Glomerular visceral epithelial cell (primary cell): ENCODE results near the gene PLCE1.
"Not testable (repeated sequence)": the region's sequence is repeated elsewhere in the genome, so short reads cannot be mapped to it uniquely, and the experiment has no call there.

Experiments used
- DNase-seq: peaks from one replicate; pipeline ENCODE4 v3.0.0-alpha.2; 2016; ENCODE audit errors: extremely low spot score

The PLCE1 gene

DNA sequence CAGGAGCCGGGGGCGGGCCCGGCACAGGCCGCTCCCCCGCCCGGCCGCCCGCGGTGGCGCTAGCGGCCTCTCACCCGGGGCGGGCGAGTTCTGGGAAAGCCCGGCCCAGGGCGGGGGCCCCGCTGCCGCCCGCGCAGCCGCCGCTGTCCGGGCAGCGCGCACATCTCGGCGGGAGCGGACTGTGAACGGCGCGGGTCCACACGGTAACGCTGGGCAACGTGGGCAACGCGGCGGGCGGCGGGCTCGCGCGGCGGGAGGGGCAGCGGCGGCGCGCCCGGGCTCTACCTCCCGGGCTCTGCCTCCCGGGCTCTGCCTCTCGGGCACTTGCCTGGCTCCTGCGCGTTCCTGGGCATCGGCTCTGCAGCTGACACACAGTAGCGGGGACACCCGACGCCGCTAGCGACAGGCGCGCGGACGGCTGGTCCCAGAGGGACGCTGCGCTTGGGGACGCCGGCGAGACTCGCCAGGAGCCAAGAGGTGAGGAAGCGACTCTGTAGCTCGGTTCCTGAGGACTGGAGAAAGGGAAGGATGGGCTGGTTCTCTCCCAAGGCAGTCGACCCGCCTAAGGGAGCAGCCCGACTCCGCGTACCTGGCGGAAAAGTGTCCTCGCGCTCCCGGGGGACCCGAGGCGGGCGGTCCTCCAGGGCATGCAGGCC, at the start of gene PLCE1:
TSS of gene PLCE1 (plus strand) at position 150 of the 656 bp plus-strand sequence. CDS start 37,116 bp downstream, outside the sequence.
- DNase-seq, result peak; percentile 67

DNA sequence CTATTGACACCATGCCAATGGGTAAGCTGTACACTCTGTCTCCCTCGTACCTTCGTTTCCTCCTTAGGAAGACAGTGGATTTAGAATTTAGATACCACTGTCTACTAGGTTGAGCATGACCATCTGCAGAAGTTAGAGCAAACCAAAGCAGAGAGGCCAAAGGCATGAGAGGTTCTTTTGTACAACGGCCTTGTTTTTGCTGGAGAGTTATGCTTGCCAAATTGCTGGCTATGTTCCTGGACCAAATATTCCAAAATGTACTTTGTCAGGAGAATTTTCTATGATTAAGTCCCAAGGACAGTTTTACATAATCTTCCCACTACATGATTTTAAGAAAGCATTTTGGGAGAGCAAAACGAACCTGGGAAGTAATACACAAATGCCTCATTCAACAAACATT, 47.9 kb upstream of the PLCE1 start:
- no peak for DNase-seq

DNA sequence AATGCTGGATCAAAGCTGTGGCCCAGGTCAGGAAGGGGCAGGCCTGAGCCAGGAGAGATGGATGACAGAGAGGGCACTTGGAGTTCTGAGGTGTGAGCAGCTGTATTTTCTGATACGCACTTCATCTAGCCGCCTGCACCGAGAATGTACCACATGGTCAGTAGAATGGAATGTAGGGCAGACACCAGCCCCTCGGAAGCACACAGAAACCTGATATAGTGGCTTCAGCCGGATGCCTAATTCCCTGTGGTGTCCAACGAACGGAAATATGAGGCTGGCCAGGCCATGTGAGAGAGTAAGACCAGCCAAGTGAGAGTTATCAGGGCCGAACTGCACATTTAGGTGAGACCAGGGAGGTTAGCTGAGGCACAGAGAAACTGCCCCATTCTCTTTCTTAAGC, 46.7 kb upstream of the PLCE1 start:
- peak; percentile 85 for DNase-seq

DNA sequence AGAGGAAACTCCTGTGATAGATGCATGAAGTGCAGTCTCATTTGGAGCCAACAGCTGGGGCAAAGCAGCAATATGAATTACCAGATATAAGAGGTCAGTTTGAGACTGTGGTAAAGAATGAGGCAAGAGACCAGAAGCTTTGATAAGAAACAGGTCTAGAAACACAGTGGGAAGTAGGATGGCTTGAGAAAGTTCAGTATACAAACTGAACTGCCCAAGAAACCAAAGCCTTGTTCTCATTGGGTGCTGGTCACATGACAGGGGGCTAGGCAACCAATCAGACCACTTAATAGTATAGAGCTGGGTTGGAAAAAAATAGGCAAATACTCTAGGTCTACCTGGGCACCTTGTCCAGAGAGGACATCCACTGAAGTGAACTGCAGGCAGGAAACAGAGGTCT, 46.2 kb upstream of the PLCE1 start:
- DNase-seq, result no peak

DNA sequence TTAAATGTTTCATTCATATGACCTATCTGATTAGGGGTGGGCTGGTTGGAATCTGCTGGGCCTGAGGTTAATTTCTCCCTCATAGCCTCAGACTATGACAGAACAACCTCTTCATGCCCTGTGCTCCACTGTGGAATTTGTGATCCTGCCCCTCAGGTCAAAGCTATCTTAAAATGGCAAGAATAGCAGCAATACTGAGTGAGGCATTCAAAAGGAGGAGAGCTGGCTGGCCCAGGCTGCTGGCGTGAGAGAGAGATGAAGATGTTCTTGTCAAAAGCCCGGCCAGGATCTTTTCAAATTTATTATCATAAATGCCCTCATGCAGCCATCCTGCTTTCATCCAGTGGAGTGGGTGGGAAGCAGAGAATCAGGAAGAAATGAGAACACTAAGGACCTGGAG, 41.8 kb upstream of the PLCE1 start:
- no peak for DNase-seq

DNA sequence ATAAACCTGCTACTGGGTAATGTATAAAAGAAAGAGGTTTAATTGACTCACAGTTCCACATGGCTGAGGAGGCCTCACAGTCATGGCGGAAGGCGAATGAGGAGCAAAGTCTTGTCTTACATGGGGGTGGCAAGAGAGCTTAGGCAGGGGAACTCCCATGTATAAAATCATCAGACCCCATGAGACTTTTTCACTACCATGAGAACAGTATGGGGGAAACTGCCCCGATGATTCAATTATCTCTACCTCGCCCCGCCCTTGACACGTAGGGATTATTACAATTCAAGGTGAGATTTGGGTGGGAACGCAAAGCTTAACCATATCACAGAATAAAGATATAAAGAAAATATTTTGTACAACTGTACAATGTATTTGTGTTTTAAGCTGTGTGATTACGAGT, 39.4 kb upstream of the PLCE1 start:
- DNase-seq, result no peak

DNA sequence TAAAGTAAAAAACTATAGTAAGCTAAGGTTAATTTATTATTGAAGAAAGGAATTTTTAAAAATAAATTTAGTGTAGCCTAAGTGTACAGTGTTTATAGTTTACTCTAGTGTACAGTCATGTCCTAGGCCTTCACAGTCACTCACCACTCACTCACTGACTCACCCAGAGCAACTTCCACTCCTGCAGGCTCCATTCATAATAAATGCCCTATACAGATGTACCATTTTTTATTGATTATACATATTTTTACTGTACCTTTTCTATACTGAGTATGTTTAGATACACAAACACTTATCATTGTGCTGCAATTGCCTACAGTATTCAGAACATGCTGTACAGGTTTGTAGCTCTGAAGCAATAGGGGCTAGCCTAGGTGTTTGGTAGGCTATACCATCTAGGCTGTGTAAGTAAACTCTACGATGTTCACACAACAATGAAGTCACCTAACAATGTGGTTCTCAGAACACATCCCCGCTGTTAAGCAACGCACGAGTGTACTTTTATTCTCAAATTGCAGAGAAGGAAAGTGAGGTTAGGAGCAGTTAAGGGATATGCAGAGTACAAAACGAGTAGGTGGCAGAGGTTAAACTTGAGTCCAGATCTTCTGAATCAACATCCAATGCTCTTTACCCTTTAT, 38.9 kb upstream of the PLCE1 start:
- peak; percentile 16 for DNase-seq

DNA sequence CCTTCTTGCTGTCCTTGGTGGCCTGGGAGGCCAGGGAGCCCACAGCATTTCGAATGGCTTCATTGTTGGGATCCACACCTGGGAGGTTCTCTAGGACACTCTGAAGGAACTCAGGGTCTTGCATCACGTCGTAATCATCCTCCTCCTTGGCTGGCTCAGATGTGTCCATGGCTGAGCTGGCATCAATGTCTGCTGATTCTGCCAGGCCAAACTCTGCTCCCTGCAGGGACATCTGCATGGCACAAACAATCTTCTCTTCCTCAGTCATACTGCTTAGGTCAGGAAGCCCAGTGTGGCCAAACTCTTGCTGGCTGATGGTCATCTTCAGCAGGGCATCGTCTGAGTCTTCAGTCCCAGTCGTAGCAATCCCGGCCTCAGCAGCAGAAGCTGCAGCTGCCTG, 34.9 kb upstream of the PLCE1 start:
- no peak for DNase-seq

DNA sequence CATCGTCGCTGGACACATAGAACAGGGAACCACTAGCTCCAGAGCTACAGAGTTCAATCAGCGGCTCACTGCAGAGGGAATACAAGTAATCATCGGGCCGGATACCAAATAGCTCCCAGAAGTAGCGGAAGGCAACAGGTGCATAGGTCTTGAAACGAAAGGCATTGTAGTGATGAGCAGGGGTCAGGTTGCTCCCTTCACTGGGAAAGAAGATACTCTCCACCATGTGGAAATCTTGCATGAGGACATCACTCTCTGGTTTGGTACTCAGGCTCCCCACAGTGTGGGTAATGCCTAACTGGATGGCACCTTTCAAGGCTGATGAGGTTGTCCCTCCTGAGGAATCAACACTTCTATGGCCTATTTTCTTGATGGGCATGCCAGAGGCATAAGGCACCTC, 32.7 kb upstream of the PLCE1 start:
- DNase-seq, result not testable (repeated sequence)

DNA sequence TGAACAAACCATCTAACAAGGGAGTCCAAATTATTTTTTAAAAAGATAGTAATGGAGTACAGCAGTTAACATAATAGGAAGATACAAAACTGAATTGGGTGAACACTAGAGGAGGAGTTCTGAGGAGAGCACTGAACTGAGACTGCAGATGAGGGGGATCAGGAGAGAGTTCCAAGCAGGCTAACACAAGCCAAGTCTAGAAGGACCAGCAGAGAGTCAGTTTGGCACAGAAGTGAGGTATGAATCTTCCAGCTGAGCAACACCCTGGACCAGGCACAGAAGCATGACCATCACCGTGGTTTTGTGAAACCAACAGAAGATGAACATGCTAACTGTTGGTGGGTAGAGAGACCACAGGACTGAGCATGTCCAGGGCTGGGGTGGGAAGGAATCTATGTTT, 30.8 kb upstream of the PLCE1 start:
- DNase-seq, result no peak

DNA sequence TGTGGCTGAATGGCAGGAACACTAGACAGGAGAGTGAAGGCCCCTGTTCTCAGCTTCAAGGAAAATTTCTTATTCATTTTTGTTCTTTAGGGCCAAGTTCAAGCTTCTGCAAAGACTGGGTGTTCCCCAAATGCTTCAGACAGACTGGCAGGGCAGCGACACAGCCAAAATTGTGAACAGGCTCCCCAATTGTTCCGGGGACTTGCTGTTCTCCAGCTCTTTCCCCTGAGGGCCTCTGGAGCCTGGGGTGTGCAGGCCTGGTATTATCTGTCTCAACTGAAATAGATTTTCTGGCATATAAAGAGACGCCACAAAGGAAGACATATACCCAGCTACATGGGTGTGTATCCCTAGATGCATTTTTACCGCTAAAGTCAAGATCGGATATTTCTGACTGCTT, 30.3 kb upstream of the PLCE1 start:
- no peak for DNase-seq

DNA sequence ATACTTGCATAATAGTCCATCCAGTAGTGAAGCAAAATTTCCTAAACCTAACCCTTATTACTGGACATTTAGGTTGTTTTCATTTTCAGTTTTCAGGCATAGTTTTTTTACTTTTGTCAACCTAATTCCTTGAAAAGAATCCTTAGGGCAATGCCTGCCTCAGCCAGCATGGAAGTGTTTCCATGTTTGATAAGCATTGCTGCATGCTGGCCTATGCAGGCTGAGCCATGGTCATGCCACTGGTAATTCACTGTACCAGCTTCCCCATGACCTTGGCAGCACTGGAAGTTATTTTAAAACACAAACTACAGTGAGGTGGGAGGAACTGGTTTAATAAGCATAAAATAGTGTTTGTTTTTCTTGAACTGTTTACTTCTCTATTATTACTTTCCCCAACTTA, 27.8 kb upstream of the PLCE1 start:
- no peak for DNase-seq

DNA sequence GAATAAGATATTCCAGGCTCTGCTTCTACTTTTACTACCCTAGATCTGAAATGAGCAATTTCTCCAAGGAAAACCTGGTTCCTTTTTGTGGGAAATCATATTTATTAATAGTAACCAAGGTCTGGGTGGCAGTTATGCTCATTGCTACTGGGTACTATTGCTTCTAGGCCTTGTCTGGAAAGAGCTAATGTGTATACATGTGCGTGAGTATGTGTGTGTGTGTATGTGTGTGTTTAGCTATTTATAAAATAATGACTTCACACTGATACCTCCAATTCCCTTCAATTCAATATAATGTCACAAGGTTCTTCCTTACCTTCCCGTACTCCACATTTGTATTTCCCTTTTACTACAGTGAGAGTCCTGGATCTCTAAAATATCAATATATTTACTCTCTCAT, 26.0 kb upstream of the PLCE1 start:
- DNase-seq, result no peak

DNA sequence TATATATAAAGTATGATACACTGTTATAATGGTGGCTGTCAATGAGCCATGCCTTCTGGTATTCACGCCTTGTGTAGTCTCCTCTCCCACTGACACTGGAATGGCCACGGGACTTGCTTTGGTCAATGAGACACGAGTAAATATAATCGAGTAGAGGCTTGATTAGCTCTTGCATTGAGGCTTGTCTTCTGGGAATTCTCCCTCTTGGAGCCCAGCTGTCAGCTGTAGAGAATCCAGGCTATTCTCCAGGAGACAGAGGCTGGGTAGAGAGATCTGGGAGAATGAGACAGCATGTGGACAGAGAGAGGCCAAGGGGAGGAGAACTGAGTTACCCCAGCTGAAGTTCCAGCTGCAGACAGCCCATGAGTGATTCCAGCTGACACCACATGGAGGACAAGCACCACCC, 25.2 kb upstream of the PLCE1 start:
- no peak for DNase-seq

DNA sequence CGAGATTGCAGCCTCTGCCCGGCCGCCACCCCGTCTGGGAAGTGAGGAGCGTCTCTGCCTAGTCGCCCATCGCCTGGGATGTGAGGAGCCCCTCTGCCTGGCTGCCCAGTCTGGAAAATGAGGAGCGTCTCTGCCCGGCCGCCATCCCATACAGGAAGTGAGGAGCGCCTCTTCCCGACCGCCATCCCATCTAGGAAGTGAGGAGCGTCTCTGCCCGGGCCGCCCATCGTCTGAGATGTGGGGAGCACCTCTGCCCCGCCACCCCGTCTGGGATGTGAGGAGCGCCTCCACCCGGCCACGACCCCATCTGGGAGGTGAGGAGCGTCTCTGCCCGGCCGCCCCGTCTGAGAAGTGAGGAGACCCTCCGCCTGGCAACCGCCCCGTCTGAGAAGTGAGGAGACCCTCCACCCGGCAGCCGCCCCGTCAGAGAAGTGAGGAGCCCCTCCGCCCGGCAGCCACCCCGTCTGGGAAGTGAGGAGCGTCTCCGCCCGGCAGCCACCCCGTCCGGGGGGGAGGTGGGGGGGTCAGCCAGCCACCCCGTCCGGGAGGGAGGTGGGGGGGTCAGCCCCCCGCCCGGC, 23.2 kb upstream of the PLCE1 start:
- DNase-seq, result not testable (repeated sequence)

DNA sequence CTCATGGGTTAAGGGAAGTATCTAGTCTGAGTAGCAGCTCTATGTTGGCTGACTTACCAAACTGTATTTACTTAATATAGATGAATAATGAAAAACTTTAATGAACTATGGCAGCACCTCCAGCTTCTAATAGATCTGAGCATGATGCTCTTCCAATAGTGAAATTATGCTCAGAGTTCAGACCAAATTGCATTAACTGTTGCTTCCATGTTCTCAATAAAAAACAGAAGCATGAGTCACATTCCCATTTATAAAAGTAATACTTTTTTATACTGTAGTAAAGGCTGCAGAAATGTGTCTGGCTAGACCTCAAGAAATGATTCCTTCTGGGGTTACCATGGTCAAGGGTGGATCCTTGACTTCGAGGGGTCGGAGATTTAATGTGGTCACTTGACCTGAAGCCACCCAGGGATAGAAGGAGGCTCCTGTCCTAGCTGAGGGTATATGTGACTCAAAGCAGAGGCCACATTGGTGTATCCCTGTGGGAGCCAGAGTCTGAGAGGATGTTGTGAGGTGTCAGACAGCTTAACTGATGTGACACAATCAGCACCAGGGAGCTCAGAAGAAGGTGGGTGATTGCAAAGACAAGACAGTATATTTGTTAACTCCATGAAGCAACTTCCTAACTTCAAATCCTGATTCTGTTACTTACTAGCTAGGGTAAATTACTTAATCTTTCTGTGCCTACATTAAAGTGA, 19.8 kb upstream of the PLCE1 start:
- no peak for DNase-seq

DNA sequence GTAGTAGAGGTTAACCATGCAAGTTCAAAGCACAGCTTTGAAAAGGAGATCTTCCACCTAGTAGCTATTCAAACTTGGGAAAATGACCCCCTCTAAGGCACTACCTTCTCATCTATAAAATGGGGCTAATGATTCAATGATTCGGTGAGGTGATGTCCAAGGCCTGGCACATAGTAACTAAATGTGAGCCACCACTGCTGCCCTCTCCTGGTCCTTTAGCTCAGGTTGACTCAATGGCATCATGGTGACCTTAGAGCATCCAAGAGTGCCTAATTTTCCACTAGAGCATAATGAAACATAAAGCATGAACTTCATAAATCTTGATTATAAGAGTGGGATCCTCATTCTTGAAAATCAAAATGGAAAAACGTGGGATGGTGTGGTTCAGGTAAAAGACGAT, 16.3 kb upstream of the PLCE1 start:
- DNase-seq, result no peak

DNA sequence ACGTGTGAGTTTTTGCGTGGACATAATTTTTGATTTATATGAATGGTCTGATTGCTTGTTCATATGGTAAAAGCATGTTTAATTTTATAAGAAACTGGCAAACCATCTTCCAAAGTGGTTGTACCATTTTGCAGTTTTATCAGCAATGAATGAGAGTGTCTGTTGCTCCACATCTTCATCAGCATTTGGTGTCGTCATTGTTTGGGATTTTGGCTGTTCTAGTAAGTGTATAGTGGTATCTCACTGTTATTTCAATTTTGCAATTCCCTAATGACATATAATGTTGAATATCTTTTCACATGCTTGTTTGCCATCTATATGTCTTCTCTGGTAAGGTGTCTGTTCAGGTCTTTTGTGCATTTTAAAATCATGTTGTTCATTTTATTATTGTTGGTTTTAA, 13.2 kb upstream of the PLCE1 start:
- no peak for DNase-seq

DNA sequence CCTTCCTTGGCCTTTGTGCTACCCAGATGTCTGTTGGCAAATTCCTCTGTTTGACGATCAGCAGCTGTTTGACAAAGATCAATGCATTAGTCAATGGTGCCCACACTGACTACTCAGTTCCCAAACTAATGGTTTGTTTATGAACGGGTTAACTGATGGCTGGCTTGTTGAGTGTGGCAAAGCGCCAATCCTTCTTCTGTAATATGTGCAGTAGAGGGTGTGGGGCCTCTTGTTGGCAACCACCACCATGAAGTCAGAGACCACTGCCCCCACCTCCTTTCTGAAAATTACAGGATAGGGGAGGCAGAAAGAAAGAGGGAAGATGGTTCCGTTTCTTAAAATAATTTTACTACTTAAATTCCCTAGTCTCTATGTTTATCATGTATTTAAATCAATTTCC, 2.6 kb upstream of the PLCE1 start:
- no peak for DNase-seq

DNA sequence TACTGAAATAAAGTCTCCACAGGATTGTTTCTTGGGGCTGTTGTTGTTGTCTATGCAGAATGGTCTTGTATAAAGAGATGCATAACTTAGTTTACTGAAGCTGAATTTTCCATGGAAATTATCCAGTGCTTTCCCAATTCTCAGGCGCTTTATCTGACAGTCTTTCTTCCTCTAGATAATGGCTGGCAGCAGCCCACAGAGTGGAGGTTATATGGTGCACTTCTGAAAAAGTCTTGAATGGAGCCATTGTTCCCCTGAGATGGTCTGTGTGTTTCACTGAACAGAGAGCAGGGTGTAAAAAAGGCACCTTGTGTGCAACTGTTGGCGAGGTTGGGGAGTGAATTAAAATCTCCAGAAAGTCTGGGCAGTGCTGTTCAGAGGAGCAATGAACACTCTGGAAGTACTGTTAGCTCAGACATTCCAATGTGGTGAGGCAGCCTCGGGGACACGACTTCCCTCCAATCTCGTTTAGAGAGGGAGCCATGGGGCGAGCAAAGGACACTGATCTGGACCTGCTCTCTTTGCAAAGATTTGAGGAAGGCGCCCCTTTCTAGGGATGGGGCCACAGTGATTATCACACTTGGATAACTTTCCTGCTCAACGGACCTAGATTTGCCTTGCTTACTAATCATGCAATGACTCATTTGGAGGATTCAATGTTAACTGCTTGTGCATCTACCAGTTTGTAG, 2.0 kb upstream of the PLCE1 start:
- peak; percentile 86 for DNase-seq

DNA sequence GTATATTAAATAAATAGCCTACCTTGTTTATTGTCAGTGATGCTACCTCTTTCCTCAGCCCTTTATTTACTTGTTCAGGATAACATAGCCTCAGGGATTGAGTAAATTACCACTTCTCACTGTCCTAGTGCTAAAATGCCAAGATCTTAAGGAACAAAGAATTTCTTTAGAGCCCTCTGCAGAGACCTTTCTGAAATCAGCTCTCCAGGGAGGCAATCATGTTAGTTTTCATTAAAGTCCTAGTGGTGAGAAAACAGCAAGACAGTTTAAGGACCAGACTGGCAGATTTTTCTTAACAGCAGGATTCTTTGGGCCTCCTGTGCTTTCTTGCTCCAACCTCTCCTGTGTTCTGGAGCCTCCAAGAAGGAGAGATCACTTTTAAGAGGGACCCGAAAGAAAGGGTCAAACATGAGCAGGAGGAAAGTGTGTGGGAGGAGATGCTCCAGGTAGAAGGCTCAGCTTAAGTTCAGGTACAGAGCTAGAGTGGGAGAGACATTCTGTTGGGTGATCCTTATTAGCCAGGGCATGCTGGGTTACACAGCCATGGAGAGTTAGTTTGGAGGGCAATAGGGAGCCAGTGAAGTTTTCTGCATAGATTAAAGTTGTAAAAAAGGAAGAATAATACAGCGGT, 1.2 kb upstream of the PLCE1 start:
- peak; percentile 29 for DNase-seq

DNA sequence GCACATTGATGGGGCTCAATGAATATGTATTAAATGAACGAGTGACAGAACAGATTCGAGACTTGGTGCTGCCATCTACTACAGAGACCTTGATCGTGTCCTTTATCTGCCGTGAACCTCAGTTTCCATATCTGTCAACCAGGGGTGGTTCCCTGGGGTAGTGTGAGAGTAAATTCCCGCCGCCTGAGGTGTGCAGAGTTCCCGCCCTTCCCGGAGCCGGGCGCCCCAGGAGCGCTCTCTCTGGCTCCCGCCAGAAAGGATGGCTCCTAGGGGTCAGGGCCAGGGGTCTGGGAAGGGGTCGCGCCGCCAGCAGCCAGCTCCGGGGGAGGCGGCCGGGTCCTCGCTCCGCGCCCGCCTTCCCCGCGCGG, 333 bp upstream of the PLCE1 start:
- DNase-seq, result no peak
